NCI-H128 (cell line): Measurements from ENCODE around the gene MYCBPAP.

Source experiments
- DNase-seq: peaks from one replicate; lab custom pipeline; 2025; ENCODE audit not compliant: unreplicated experiment; lab: John Stamatoyannopoulos, UW

MYCBPAP gene

GRCh38 chr17:50535407-50535806 lies 27.2 kb downstream of the MYCBPAP start:
- no peak for DNase-seq

- DNase-seq, result no peak
Observed at GRCh38 chr17:50536683-50537646, 28.7 kb downstream of the MYCBPAP start.

- no peak for DNase-seq
Observed at GRCh38 chr17:50537721-50538548, 29.7 kb downstream of the MYCBPAP start.

- DNase-seq, result no peak
Observed at GRCh38 chr17:50538549-50539410, 30.5 kb downstream of the MYCBPAP start.

- no peak for DNase-seq
Observed at GRCh38 chr17:50539762-50540559, 31.7 kb downstream of the MYCBPAP start.

- no peak for DNase-seq
Observed at GRCh38 chr17:50540560-50541401, 32.5 kb downstream of the MYCBPAP start.

GRCh38 chr17:50541402-50541715 lies 33.1 kb downstream of the MYCBPAP start:
- no peak for DNase-seq

GRCh38 chr17:50541716-50542688 lies 33.8 kb downstream of the MYCBPAP start:
- DNase-seq, result peak; percentile 33

GRCh38 chr17:50542795-50543774 lies 34.8 kb downstream of the MYCBPAP start:
- DNase-seq, result no peak

GRCh38 chr17:50544516-50544915 lies 36.3 kb downstream of the MYCBPAP start:
- no peak for DNase-seq

- DNase-seq, result no peak
Observed at GRCh38 chr17:50545311-50545710, 37.1 kb downstream of the MYCBPAP start.

- DNase-seq, result no peak
Observed at GRCh38 chr17:50546701-50547034, 38.4 kb downstream of the MYCBPAP start.

- peak; percentile 46 for DNase-seq
Observed at GRCh38 chr17:50547035-50547735, 38.9 kb downstream of the MYCBPAP start, which contains the start of gene SPATA20. Gene SPATA20 (plus strand): TSS chr17:50547174. CDS start chr17:50547209, 35 bp downstream.

GRCh38 chr17:50547736-50548083 lies 39.5 kb downstream of the MYCBPAP start:
- DNase-seq, result no peak

- no peak for DNase-seq
Observed at GRCh38 chr17:50548831-50549230, 40.6 kb downstream of the MYCBPAP start.

GRCh38 chr17:50549256-50549941 lies 41.2 kb downstream of the MYCBPAP start:
- DNase-seq, result no peak
